K562 (cell line): ENCODE data around the gene VSIG4. TPM values are rescaled to one million over a fixed set of nuclear protein-coding genes. Genes with fewer than 3 reads are reported as not detected.

Experiments used
- CHD2 ChIP-seq: IDR thresholded peaks from 2 replicates; pipeline ENCODE4 v1.6.1; 2011; ENCODE audit warnings: low read depth, low read length
- DNMT1 ChIP-seq: fragments of 450-650 bp; IDR thresholded peaks from 2 replicates; pipeline ENCODE4 v1.6.1; 2016; ENCODE audit warnings: antibody characterized with exemption, mild to moderate bottlenecking
- EP400 ChIP-seq: fragments of 450-650 bp; IDR thresholded peaks from 2 replicates; pipeline ENCODE4 v1.6.1; 2017; ENCODE audit warnings: antibody characterized with exemption, mild to moderate bottlenecking, moderate library complexity
- HCFC1 ChIP-seq: IDR thresholded peaks from 2 replicates; pipeline ENCODE4 v1.6.1; 2012; ENCODE audit warnings: low read depth, low read length, improper control_type of control experiment
- HLTF ChIP-seq: fragments of 450-650 bp; IDR thresholded peaks from 2 replicates; pipeline ENCODE4 v1.6.1; 2016
- HMGXB4 ChIP-seq: sonication (generic); formaldehyde crosslinking; IDR thresholded peaks from 2 replicates; pipeline ENCODE4 v1.8.1; 2023; ENCODE audit warnings: mild to moderate bottlenecking, missing genetic modification reagents
- POLR2A ChIP-seq: fragments of 450-650 bp; conservative IDR thresholded peaks from 2 replicates; pipeline ENCODE4 v1.6.1; 2016
- RAD21 ChIP-seq, 2 experiments: fragments of 250-450 bp in 1 of 2; fragments of 450-650 bp in 1 of 2; sonication (Bioruptor Pico) in 1 of 2; formaldehyde crosslinking in 1 of 2; IDR thresholded peaks in 1 of 2; conservative IDR thresholded peaks in 1 of 2; 2 replicates each; pipeline versions ENCODE4 v1.4.0 to v1.8.0; 2020 to 2022; ENCODE audit warnings: mild to moderate bottlenecking in 2 of 2, moderate library complexity in 1 of 2
- RAD51 ChIP-seq: fragments of 450-650 bp; IDR thresholded peaks from 2 replicates; pipeline ENCODE4 v1.7.1; 2016; ENCODE audit warnings: low read depth, mild to moderate bottlenecking, borderline replicate concordance
- RFX1 ChIP-seq: fragments of 450-650 bp; IDR thresholded peaks from 2 replicates; pipeline ENCODE4 v1.6.1; 2016; ENCODE audit warnings: mild to moderate bottlenecking, moderate library complexity
- RHOXF2B ChIP-seq: fragments of 250-450 bp; sonication (Bioruptor Pico); conservative IDR thresholded peaks from 2 replicates; pipeline ENCODE4 v1.5.1; 2021
- SMC3 ChIP-seq: conservative IDR thresholded peaks from 2 replicates; pipeline ENCODE4 v1.6.1; 2011; ENCODE audit warnings: low read depth, low read length, improper control_type of control experiment; ENCODE audit not compliant: insufficient read depth
- ZFP36 ChIP-seq: fragments of 150-350 bp; IDR thresholded peaks from 2 replicates; pipeline ENCODE4 v1.6.1; 2018; ENCODE audit warnings: low read length, low read depth; ENCODE audit not compliant: partially characterized antibody
- ZNF507 ChIP-seq: conservative IDR thresholded peaks from 2 replicates; pipeline ENCODE4 v1.6.1; 2017; ENCODE audit warnings: missing genetic modification characterization, missing compliant biosample characterization
- ZNF764 ChIP-seq: fragments of 250-450 bp; sonication (Bioruptor Pico); IDR thresholded peaks from 2 replicates; pipeline ENCODE4 v1.4.0; 2020; ENCODE audit warnings: low read depth, mild to moderate bottlenecking, moderate library complexity
- polyA plus RNA-seq, 8 experiments: library from polyadenylated mRNA; depleted of rRNA in 4 of 8; stranded (reverse) in 5 of 8; unstranded in 3 of 8; fragments of >200 nt; fragmentation: Nextera tagmentation in 2 of 8; fragmentation: Illumina TruSeq in 1 of 8; extraction: Ambion mirVana in 2 of 8; extraction: Trizol in 1 of 8; gene quantifications; 2 replicates each; pipeline versions ENCODE4 v1.2.1 to v1.2.3, GENCODE V29; 2011 to 2014; ENCODE audit warnings: inconsistent platforms in 1 of 8, missing spikeins in 1 of 8
- total RNA-seq, 7 experiments: library from RNA; depleted of rRNA in 6 of 7; stranded (reverse); fragments of >200 nt in 6 of 7; fragmentation: Illumina TruSeq in 2 of 7; extraction: Trizol in 2 of 7; gene quantifications; 2 replicates each; pipeline versions ENCODE4 v1.2.1 to v1.2.3, GENCODE V29; 2011 to 2021; ENCODE audit warnings: low replicate concordance in 1 of 7
- TF ChIP-seq, protein P1 (sequence below), 2 experiments: fragments of 450-650 bp; IDR thresholded peaks; 2 replicates each; pipeline ENCODE4 v1.6.1; 2016; ENCODE audit warnings: mild to moderate bottlenecking in 2 of 2, borderline replicate concordance in 1 of 2, low read depth in 1 of 2, moderate library complexity in 1 of 2
- TF ChIP-seq, protein P2 (sequence below): sonication (generic); formaldehyde crosslinking; IDR thresholded peaks from 2 replicates; pipeline ENCODE4 v1.8.0; 2022; ENCODE audit warnings: mild to moderate bottlenecking, missing genetic modification reagents

Gene VSIG4
- total and polyA plus RNA-seq, 9 of the 15 experiments (the other 6 are each of a cell fraction or from before 2014, with no cell fraction given) = 0.22 to 1.6 (median 0.46) TPM; not detected in 1

- TF ChIP-seq, protein P1, sequence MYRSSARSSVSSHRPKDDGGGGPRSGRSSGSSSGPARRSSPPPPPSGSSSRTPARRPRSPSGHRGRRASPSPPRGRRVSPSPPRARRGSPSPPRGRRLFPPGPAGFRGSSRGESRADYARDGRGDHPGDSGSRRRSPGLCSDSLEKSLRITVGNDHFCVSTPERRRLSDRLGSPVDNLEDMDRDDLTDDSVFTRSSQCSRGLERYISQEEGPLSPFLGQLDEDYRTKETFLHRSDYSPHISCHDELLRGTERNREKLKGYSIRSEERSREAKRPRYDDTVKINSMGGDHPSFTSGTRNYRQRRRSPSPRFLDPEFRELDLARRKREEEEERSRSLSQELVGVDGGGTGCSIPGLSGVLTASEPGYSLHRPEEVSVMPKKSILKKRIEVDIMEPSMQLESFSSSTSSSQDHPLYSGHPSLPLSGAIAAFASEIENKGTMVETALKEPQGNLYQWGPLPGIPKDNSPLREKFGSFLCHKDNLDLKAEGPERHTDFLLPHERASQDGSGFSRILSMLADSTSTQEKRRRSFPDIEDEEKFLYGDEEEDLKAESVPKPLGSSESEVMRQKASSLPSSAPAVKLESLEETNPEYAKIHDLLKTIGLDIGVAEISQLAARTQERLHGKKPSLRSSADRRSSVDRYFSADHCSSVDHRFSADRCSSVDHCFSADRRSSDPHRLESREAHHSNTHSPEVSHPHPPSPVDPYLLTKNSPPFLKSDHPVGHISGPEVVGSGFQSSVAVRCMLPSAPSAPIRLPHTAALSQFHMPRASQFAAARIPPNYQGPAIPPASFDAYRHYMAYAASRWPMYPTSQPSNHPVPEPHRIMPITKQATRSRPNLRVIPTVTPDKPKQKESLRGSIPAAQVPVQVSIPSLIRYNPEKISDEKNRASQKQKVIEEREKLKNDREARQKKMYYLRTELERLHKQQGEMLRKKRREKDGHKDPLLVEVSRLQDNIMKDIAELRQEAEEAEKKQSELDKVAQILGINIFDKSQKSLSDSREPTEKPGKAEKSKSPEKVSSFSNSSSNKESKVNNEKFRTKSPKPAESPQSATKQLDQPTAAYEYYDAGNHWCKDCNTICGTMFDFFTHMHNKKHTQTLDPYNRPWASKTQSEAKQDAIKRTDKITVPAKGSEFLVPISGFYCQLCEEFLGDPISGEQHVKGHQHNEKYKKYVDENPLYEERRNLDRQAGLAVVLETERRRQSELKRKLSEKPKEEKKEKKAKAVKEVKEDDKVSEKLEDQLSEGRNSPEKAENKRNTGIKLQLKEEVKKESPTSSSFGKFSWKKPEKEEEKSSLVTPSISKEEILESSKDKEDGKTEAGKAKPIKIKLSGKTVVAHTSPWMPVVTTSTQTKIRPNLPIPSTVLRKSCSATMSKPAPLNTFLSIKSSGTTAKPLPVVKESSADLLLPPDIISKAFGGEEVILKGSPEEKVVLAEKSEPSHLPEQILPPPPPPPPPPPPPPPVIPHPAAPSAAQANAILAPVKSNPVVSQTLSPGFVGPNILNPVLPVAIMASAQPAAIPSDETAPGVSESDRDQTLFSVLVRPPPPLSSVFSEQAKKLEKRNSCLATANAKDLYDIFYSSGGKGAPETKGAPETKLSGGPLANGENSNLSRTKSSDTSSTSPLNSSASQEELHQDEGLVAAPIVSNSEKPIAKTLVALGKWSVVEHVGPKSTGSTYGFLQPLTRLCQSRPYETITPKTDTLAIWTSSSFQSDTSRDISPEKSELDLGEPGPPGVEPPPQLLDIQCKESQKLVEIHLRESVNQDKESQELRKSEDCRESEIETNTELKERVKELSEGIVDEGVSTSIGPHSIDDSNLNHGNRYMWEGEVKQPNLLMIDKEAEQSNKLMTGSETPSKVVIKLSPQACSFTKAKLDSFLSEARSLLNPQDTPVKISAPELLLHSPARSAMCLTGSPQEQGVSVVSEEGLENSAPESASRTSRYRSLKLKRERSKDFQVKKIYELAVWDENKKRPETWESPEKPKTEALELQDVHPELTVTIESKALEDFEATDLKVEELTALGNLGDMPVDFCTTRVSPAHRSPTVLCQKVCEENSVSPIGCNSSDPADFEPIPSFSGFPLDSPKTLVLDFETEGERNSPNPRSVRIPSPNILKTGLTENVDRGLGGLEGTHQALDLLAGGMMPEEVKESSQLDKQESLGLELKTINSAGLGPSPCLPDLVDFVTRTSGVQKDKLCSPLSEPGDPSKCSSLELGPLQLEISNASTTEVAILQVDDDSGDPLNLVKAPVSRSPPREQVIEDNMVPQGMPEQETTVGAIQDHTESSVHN (IDR thresholded peaks at IDR 0.05; ENCODE audit: borderline replicate concordance in 1 of 2, low read depth in 1 of 2) = peak in 1 of 2 experiments; percentile 78; a peak in 2 of 4 replicates
- TF ChIP-seq HCFC1 = peak; percentile 15; the same call in 1 of the 2 replicates
- TF ChIP-seq RHOXF2B = no peak; the same call in 1 of the 2 replicates
- no peak for TF ChIP-seq RFX1
- TF ChIP-seq ZFP36 = no peak
- no peak for TF ChIP-seq HLTF
- no peak for TF ChIP-seq CHD2
- TF ChIP-seq, protein P2, sequence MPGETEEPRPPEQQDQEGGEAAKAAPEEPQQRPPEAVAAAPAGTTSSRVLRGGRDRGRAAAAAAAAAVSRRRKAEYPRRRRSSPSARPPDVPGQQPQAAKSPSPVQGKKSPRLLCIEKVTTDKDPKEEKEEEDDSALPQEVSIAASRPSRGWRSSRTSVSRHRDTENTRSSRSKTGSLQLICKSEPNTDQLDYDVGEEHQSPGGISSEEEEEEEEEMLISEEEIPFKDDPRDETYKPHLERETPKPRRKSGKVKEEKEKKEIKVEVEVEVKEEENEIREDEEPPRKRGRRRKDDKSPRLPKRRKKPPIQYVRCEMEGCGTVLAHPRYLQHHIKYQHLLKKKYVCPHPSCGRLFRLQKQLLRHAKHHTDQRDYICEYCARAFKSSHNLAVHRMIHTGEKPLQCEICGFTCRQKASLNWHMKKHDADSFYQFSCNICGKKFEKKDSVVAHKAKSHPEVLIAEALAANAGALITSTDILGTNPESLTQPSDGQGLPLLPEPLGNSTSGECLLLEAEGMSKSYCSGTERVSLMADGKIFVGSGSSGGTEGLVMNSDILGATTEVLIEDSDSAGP = no peak
- no peak for TF ChIP-seq HMGXB4 (CRISPR knock-in tag)
- no peak for TF ChIP-seq RAD51
- TF ChIP-seq POLR2A = peak; percentile 78
- TF ChIP-seq ZNF764 = no peak
- no peak for TF ChIP-seq ZNF507 (tag)
- TF ChIP-seq SMC3 = no peak
- no peak for TF ChIP-seq DNMT1
- TF ChIP-seq EP400 = peak; percentile 75
- TF ChIP-seq RAD21 (CRISPR knock-in tag; conservative IDR thresholded peaks at IDR 0.05 in 1 of 2, IDR thresholded peaks at IDR 0.05 in 1 of 2) = peak; percentile 10 to 42; a peak in 2 of 4 replicates
Measured at GRCh38 chrX:65997978-65998717, 41.7 kb downstream of the VSIG4 start (continued).
